ENCODE measurements around the gene DHRS2.
"Not testable (repeated sequence)": the region's sequence is repeated elsewhere in the genome, so short reads cannot be mapped to it uniquely, and the experiment has no call there.

DHRS2 gene

GRCh38 chr14:23650506-23650905 is 14.3 kb downstream of the DHRS2 start:
- no peak for DNase-seq

- no peak for DNase-seq
Observed at GRCh38 chr14:23653051-23653450, 16.9 kb downstream of the DHRS2 start.

GRCh38 chr14:23654231-23654630 is 18.1 kb downstream of the DHRS2 start:
- no peak for DNase-seq

- no peak for DNase-seq
Observed at GRCh38 chr14:23657959-23658470, 21.9 kb downstream of the DHRS2 start.

- no peak for DNase-seq
Observed at GRCh38 chr14:23660290-23661226, 24.4 kb downstream of the DHRS2 start.

- peak; percentile 62 for DNase-seq
Observed at GRCh38 chr14:23661542-23661941, 25.4 kb downstream of the DHRS2 start.

GRCh38 chr14:23663127-23663526 is 27.0 kb downstream of the DHRS2 start:
- DNase-seq, result no peak

GRCh38 chr14:23663711-23664110 is 27.5 kb downstream of the DHRS2 start:
- no peak for DNase-seq

GRCh38 chr14:23664207-23664885 is 28.2 kb downstream of the DHRS2 start:
- DNase-seq, result no peak

- DNase-seq, result peak; percentile 27
Observed at GRCh38 chr14:23665302-23666016, 29.3 kb downstream of the DHRS2 start.

- DNase-seq, result no peak
Observed at GRCh38 chr14:23667134-23667533, 31.0 kb downstream of the DHRS2 start.

- no peak for DNase-seq
Observed at GRCh38 chr14:23669441-23669840, 33.3 kb downstream of the DHRS2 start.

GRCh38 chr14:23670481-23670880 is 34.3 kb downstream of the DHRS2 start:
- no peak for DNase-seq

GRCh38 chr14:23672200-23672599 is 36.0 kb downstream of the DHRS2 start:
- DNase-seq, result no peak

- no peak for DNase-seq
Observed at GRCh38 chr14:23675337-23675736, 39.2 kb downstream of the DHRS2 start.

GRCh38 chr14:23675906-23676305 is 39.7 kb downstream of the DHRS2 start:
- DNase-seq, result no peak

GRCh38 chr14:23681337-23681736 is 45.2 kb downstream of the DHRS2 start:
- DNase-seq, result no peak

- DNase-seq, result not testable (repeated sequence)
Observed at GRCh38 chr14:23689709-23690514, 53.7 kb downstream of the DHRS2 start.

- DNase-seq, result no peak
Observed at GRCh38 chr14:23692416-23692815, 56.3 kb downstream of the DHRS2 start.

GRCh38 chr14:23693252-23693775 is 57.1 kb downstream of the DHRS2 start:
- DNase-seq, result no peak

- no peak for DNase-seq
Observed at GRCh38 chr14:23694085-23694948, 58.2 kb downstream of the DHRS2 start.
